HEK293T (cell line): ENCODE results near the gene MEX3C.

Source experiments
- CTCF ChIA-PET: fragments of 350-600 bp; formaldehyde crosslinking; extraction: SDS; loops from one replicate; lab custom pipeline; 2021; ENCODE audit warnings: antibody characterized with exemption, inconsistent platforms; lab: Yijun Ruan, JAX
- POLR2A ChIA-PET: fragments of 350-600 bp; formaldehyde crosslinking; extraction: SDS; loops from one replicate; lab custom pipeline; 2020; ENCODE audit warnings: antibody characterized with exemption, inconsistent platforms; lab: Yijun Ruan, JAX
- DNase-seq: peaks from one replicate; pipeline ENCODE4 v3.0.0; 2012; ENCODE audit warnings: mixed read lengths; ENCODE audit errors: extremely low spot score
- ARNT ChIP-seq: fragments of 450-650 bp; IDR thresholded peaks from 2 replicates; pipeline ENCODE4 v1.6.1; 2017; ENCODE audit warnings: mild to moderate bottlenecking
- BHLHE40 ChIP-seq: fragments of 450-650 bp; IDR thresholded peaks from 2 replicates; pipeline ENCODE4 v1.6.1; 2016; ENCODE audit warnings: mild to moderate bottlenecking, moderate library complexity, borderline replicate concordance
- CTBP1 ChIP-seq: fragments of 450-650 bp; IDR thresholded peaks from 2 replicates; pipeline ENCODE4 v1.6.1; 2016; ENCODE audit warnings: borderline replicate concordance
- ELF4 ChIP-seq: fragments of 450-650 bp; IDR thresholded peaks from 2 replicates; pipeline ENCODE4 v1.6.1; 2017; ENCODE audit warnings: antibody characterized with exemption
- FOXA1 ChIP-seq: fragments of 450-650 bp; IDR thresholded peaks from 2 replicates; pipeline ENCODE4 v1.6.1; 2016; ENCODE audit warnings: mild to moderate bottlenecking
- FOXK2 ChIP-seq: fragments of 450-650 bp; IDR thresholded peaks from 2 replicates; pipeline ENCODE4 v1.6.1; 2016; ENCODE audit warnings: mild to moderate bottlenecking
- FOXM1 ChIP-seq: fragments of 450-650 bp; IDR thresholded peaks from 2 replicates; pipeline ENCODE4 v1.6.1; 2017; ENCODE audit warnings: mild to moderate bottlenecking, borderline replicate concordance
- HDGF ChIP-seq: fragments of 450-650 bp; IDR thresholded peaks from 2 replicates; pipeline ENCODE4 v1.6.1; 2017; ENCODE audit warnings: antibody characterized with exemption, borderline replicate concordance
- L3MBTL2 ChIP-seq: fragments of 450-650 bp; conservative IDR thresholded peaks from 2 replicates; pipeline ENCODE4 v1.6.1; 2016; ENCODE audit warnings: mild to moderate bottlenecking
- LEF1 ChIP-seq: fragments of 450-650 bp; IDR thresholded peaks from 2 replicates; pipeline ENCODE4 v1.6.1; 2017; ENCODE audit warnings: mild to moderate bottlenecking, borderline replicate concordance
- NFRKB ChIP-seq: fragments of 450-650 bp; IDR thresholded peaks from 2 replicates; pipeline ENCODE4 v1.6.1; 2016; ENCODE audit warnings: mild to moderate bottlenecking, moderate library complexity
- PKNOX1 ChIP-seq: fragments of 450-650 bp; IDR thresholded peaks from 2 replicates; pipeline ENCODE4 v1.6.1; 2016
- SP1 ChIP-seq: fragments of 450-650 bp; IDR thresholded peaks from 2 replicates; pipeline ENCODE4 v1.6.1; 2017
- SUZ12 ChIP-seq: fragments of 450-650 bp; IDR thresholded peaks from 2 replicates; pipeline ENCODE4 v1.6.1; 2016; ENCODE audit warnings: mild to moderate bottlenecking
- TARDBP ChIP-seq: fragments of 450-650 bp; IDR thresholded peaks from 2 replicates; pipeline ENCODE4 v1.6.1; 2016
- ZNF384 ChIP-seq: fragments of 450-650 bp; IDR thresholded peaks from 2 replicates; pipeline ENCODE4 v1.6.1; 2016

MEX3C gene

GRCh38 chr18:51165296-51165695 lies 32.2 kb downstream of the MEX3C start:
- CTCF ChIA-PET: interaction anchor here (0.6 kb wide), 1 partner anchor 316 kb away, joined by 3 read pairs; no protein-coding TSS in a partner anchor
- POLR2A ChIA-PET: no interaction called here
- DNase-seq: no peak
- TF ChIP-seq BHLHE40 (no peak), NFRKB (no peak), PKNOX1 (no peak), FOXA1 (no peak), HDGF (no peak), FOXM1 (no peak), CTBP1 (no peak), L3MBTL2 (no peak), FOXK2 (no peak), ZNF384 (no peak)

GRCh38 chr18:51164761-51165281 lies 32.7 kb downstream of the MEX3C start:
- ChIA-PET POLR2A (no interaction called here), CTCF (interaction anchor here (0.6 kb wide), 1 partner anchor 316 kb away, joined by 3 read pairs; no protein-coding TSS in a partner anchor)
- DNase-seq: no peak
- TF ChIP-seq CTBP1: no peak
- no peak for TF ChIP-seq L3MBTL2
- TF ChIP-seq NFRKB: no peak

GRCh38 chr18:51164342-51164741 lies 33.1 kb downstream of the MEX3C start:
- CTCF ChIA-PET: no interaction called here
- POLR2A ChIA-PET: no interaction called here
- no peak for DNase-seq
- TF ChIP-seq SP1 (no peak), SUZ12 (no peak), TARDBP (no peak), CTBP1 (no peak), HDGF (no peak)

- no peak for DNase-seq
- ChIA-PET CTCF (no interaction called here), POLR2A (no interaction called here)
- TF ChIP-seq PKNOX1: no peak
Measured at GRCh38 chr18:51163543-51163942, 33.9 kb downstream of the MEX3C start.

- no peak for TF ChIP-seq SP1
- no peak for TF ChIP-seq BHLHE40
- TF ChIP-seq CTBP1: no peak
- no peak for TF ChIP-seq FOXM1
- TF ChIP-seq FOXA1: no peak
- no peak for TF ChIP-seq ZNF384
- TF ChIP-seq ARNT: no peak
- no peak for TF ChIP-seq PKNOX1
- no peak for TF ChIP-seq TARDBP
- TF ChIP-seq LEF1: no peak
- no peak for TF ChIP-seq NFRKB
- no peak for TF ChIP-seq L3MBTL2
- no peak for TF ChIP-seq SUZ12
- no peak for TF ChIP-seq FOXK2
- no peak for TF ChIP-seq HDGF
- no peak for TF ChIP-seq ELF4
- no peak for DNase-seq
- ChIA-PET POLR2A (no interaction called here), CTCF (no interaction called here)
Measured at GRCh38 chr18:51162617-51163016, 34.9 kb downstream of the MEX3C start.

- CTCF ChIA-PET: no interaction called here
- POLR2A ChIA-PET: no interaction called here
- DNase-seq: no peak
- no peak for TF ChIP-seq HDGF
- TF ChIP-seq LEF1: no peak
- no peak for TF ChIP-seq SUZ12
- no peak for TF ChIP-seq TARDBP
- TF ChIP-seq PKNOX1: no peak
- TF ChIP-seq NFRKB: no peak
- no peak for TF ChIP-seq FOXA1
- TF ChIP-seq ARNT: no peak
- no peak for TF ChIP-seq FOXK2
- no peak for TF ChIP-seq ELF4
- no peak for TF ChIP-seq SP1
- no peak for TF ChIP-seq ZNF384
- no peak for TF ChIP-seq FOXM1
- no peak for TF ChIP-seq BHLHE40
- no peak for TF ChIP-seq CTBP1
Measured at GRCh38 chr18:51160646-51161045, 36.8 kb downstream of the MEX3C start.

GRCh38 chr18:51157215-51157614 lies 40.3 kb downstream of the MEX3C start:
- no peak for DNase-seq
- ChIA-PET POLR2A (no interaction called here), CTCF (no interaction called here)
- TF ChIP-seq ZNF384 (no peak), ARNT (no peak), BHLHE40 (no peak), LEF1 (no peak), CTBP1 (no peak), NFRKB (no peak), ELF4 (no peak), TARDBP (no peak), SUZ12 (no peak), FOXK2 (no peak), PKNOX1 (no peak), L3MBTL2 (no peak), SP1 (no peak), FOXA1 (no peak), HDGF (no peak), FOXM1 (no peak)
